Lower lobe of right lung (tissue), 2 donors: Measurements from ENCODE around the gene P2RX2. TPM values are rescaled to one million over a fixed set of nuclear protein-coding genes. Genes with fewer than 3 reads are reported as not detected.

ENCODE experiments used
- ATAC-seq, 2 donors: fragments of 200-7000 bp; cut with Tn5 transposase; one replicate each; pipeline ENCODE4 v1.9.1; 2020 to 2022; ENCODE audit warnings: mild to moderate bottlenecking in 2 of 2, moderate library complexity in 2 of 2
- DNase-seq: peaks from one replicate; pipeline ENCODE4 v3.0.0-alpha.2; 2020
- H3K27ac ChIP-seq: fragments of 200-600 bp; one replicate; pipeline ENCODE4 v1.8.0; 2022
- H3K27me3 ChIP-seq: fragments of 200-600 bp; one replicate; pipeline ENCODE4 v1.8.0; 2022; ENCODE audit warnings: low read depth
- H3K36me3 ChIP-seq: fragments of 200-600 bp; one replicate; pipeline ENCODE4 v1.8.0; 2022; ENCODE audit warnings: mild to moderate bottlenecking
- H3K4me1 ChIP-seq: fragments of 200-600 bp; one replicate; pipeline ENCODE4 v1.8.0; 2022
- H3K4me3 ChIP-seq: fragments of 200-600 bp; one replicate; pipeline ENCODE4 v1.8.0; 2022; ENCODE audit warnings: mild to moderate bottlenecking
- H3K9me3 ChIP-seq: fragments of 200-600 bp; one replicate; pipeline ENCODE4 v1.8.0; 2022
- CTCF ChIP-seq: fragments of 200-600 bp; IDR thresholded peaks from one replicate; pipeline ENCODE4 v1.8.0; 2022; ENCODE audit warnings: antibody characterized with exemption, mild to moderate bottlenecking
- intact Hi-C: fragments of 100-400 bp; cut with DNase I; formaldehyde crosslinking; loops from one replicate; pipeline ENCODE4 v1.11.0; 2022
- total RNA-seq: library from RNA; stranded (reverse); fragmentation: NEBNext Ultra II Directional; extraction: Animal tissue kit (Norgen Biotek cat#: 25700); gene quantifications from one replicate; pipeline ENCODE4 v1.2.1, GENCODE V29; 2021
- donor health status: DM: no; HTN: yes; CAD: no; lungs with severe emphysema.

P2RX2 gene
- total RNA-seq, 1 donor from 2014 or later: 0.56 TPM

GRCh38 chr12:132580701-132581292 is 37.8 kb upstream of the P2RX2 start:
- intact Hi-C loops: no loop called here
- no peak for ATAC-seq
- H3K9me3 ChIP-seq: no peaks in the 10 kb centered on the region
- no peaks in the 10 kb centered on the region for H3K27me3 ChIP-seq
- no peak for DNase-seq
- H3K27ac ChIP-seq: no peak overlapping the region
- no peaks in the 10 kb centered on the region for H3K4me1 ChIP-seq
- no peak for TF ChIP-seq CTCF
- peaks cover 34% of the 10 kb centered on the region for H3K36me3 ChIP-seq
- no peak overlapping the region for H3K4me3 ChIP-seq

GRCh38 chr12:132581348-132582057 is 37.1 kb upstream of the P2RX2 start:
- Histone ChIP-seq H3K36me3 (peaks cover 27% of the 10 kb centered on the region), H3K27ac (no peak overlapping the region), H3K27me3 (no peaks in the 10 kb centered on the region), H3K9me3 (no peaks in the 10 kb centered on the region), H3K4me1 (no peaks in the 10 kb centered on the region), H3K4me3 (no peak overlapping the region)
- TF ChIP-seq CTCF: no peak
- intact Hi-C loops: no loop called here
- no peak for DNase-seq
- ATAC-seq: peak in 1 of 2 donors; percentile 2

- intact Hi-C loops: no loop called here
- Histone ChIP-seq H3K27me3 (no peaks in the 10 kb centered on the region), H3K4me1 (no peaks in the 10 kb centered on the region), H3K27ac (no peak overlapping the region), H3K36me3 (peaks cover 21% of the 10 kb centered on the region), H3K9me3 (no peaks in the 10 kb centered on the region), H3K4me3 (no peak overlapping the region)
- no peak for TF ChIP-seq CTCF
- ATAC-seq: peak; percentile 2 to 31
- DNase-seq: no peak
Observed at GRCh38 chr12:132582058-132582420, 36.5 kb upstream of the P2RX2 start.

GRCh38 chr12:132582582-132583410 is 35.8 kb upstream of the P2RX2 start:
- H3K27ac ChIP-seq: no peak overlapping the region
- H3K36me3 ChIP-seq: peaks cover 14% of the 10 kb centered on the region
- no peaks in the 10 kb centered on the region for H3K4me1 ChIP-seq
- H3K4me3 ChIP-seq: peak overlapping the region; percentile 34
- DNase-seq: no peak
- no peaks in the 10 kb centered on the region for H3K9me3 ChIP-seq
- no peak for TF ChIP-seq CTCF
- H3K27me3 ChIP-seq: no peaks in the 10 kb centered on the region
- no peak for ATAC-seq
- intact Hi-C loops: no loop called here

- intact Hi-C loops: no loop called here
- Histone ChIP-seq H3K36me3 (peaks cover 9% of the 10 kb centered on the region), H3K9me3 (no peaks in the 10 kb centered on the region), H3K27ac (no peak overlapping the region), H3K27me3 (no peaks in the 10 kb centered on the region), H3K4me3 (no peak overlapping the region), H3K4me1 (no peaks in the 10 kb centered on the region)
- no peak for TF ChIP-seq CTCF
- DNase-seq: no peak
- ATAC-seq: no peak
Observed at GRCh38 chr12:132583411-132583710, 35.2 kb upstream of the P2RX2 start.
